OCI-LY1 (cell line): ENCODE measurements around the gene CMTM2.

ENCODE experiments used
- H2AFZ ChIP-seq: fragments of 200-600 bp; sonication (generic), shearing (Covaris generic); 2 replicates; pipeline ENCODE4 v1.6.0; 2014; ENCODE audit warnings: antibody characterized with exemption, mild to moderate bottlenecking, low read length
- H3F3A ChIP-seq: fragments of 200-600 bp; sonication (generic), shearing (Covaris generic); 2 replicates; pipeline ENCODE4 v1.6.0; 2014; ENCODE audit warnings: mild to moderate bottlenecking, antibody characterized with exemption, low read length, moderate library complexity; ENCODE audit not compliant: insufficient read depth
- H3K27ac ChIP-seq: fragments of 200-600 bp; sonication (generic); 2 replicates; pipeline ENCODE4 v1.5.1; 2014; ENCODE audit warnings: low read length, mixed run types, mild to moderate bottlenecking, low read depth; ENCODE audit not compliant: poor library complexity, severe bottlenecking
- H3K27me3 ChIP-seq: fragments of 200-600 bp; sonication (generic); 2 replicates; pipeline ENCODE4 v1.6.0; 2014; ENCODE audit warnings: antibody characterized with exemption, mild to moderate bottlenecking, low read length, moderate library complexity; ENCODE audit not compliant: insufficient read depth
- H3K36me3 ChIP-seq: fragments of 200-600 bp; sonication (generic); 2 replicates; pipeline ENCODE4 v1.6.1; 2014; ENCODE audit warnings: mild to moderate bottlenecking, antibody characterized with exemption, low read length, moderate library complexity, mixed read lengths; ENCODE audit not compliant: insufficient read depth
- H3K4me1 ChIP-seq: fragments of 200-600 bp; sonication (generic); 2 replicates; pipeline ENCODE4 v1.5.1; 2014; ENCODE audit warnings: mild to moderate bottlenecking, low read length, moderate library complexity; ENCODE audit not compliant: insufficient read depth, severe bottlenecking
- H3K4me2 ChIP-seq: fragments of 200-600 bp; sonication (generic), shearing (Covaris generic); 2 replicates; pipeline ENCODE4 v1.6.1; 2014; ENCODE audit warnings: low read length
- H3K4me3 ChIP-seq: fragments of 200-600 bp; sonication (generic); 2 replicates; pipeline ENCODE4 v1.5.1; 2014; ENCODE audit warnings: low read length, low read depth, mild to moderate bottlenecking, mixed read lengths; ENCODE audit not compliant: poor library complexity, severe bottlenecking
- H3K79me2 ChIP-seq: fragments of 200-600 bp; shearing (Covaris generic); 2 replicates; pipeline ENCODE4 v1.6.1; 2016; ENCODE audit warnings: mixed run types, low read length, mixed read lengths; ENCODE audit not compliant: insufficient read depth
- H3K9ac ChIP-seq: fragments of 200-600 bp; sonication (generic), shearing (Covaris generic); 2 replicates; pipeline ENCODE4 v1.6.1; 2014; ENCODE audit warnings: mild to moderate bottlenecking, low read length, mixed read lengths
- H3K9me2 ChIP-seq: fragments of 200-600 bp; sonication (generic), shearing (Covaris generic); 2 replicates; pipeline ENCODE4 v1.6.1; 2014; ENCODE audit warnings: low read depth, mild to moderate bottlenecking, low read length, mixed read lengths
- H3K9me3 ChIP-seq: fragments of 200-600 bp; shearing (Covaris generic); 2 replicates; pipeline ENCODE4 v1.6.1; 2014; ENCODE audit warnings: low read length, mixed read lengths
- H4K20me1 ChIP-seq: fragments of 200-600 bp; sonication (generic), shearing (Covaris generic); 2 replicates; pipeline ENCODE4 v1.6.0; 2016; ENCODE audit warnings: mild to moderate bottlenecking, low read length; ENCODE audit not compliant: insufficient read depth
- EZH2 ChIP-seq: fragments of 200-600 bp; sonication (generic), shearing (Covaris generic); IDR thresholded peaks from 2 replicates; pipeline ENCODE4 v1.8.0; 2017; ENCODE audit warnings: borderline replicate concordance, mixed run types, mild to moderate bottlenecking, antibody characterized with exemption, low read length, moderate library complexity, mixed read lengths
- TF ChIP-seq, protein P1 (sequence below): fragments of 200-600 bp; sonication (generic), shearing (Covaris generic); IDR thresholded peaks from 2 replicates; pipeline ENCODE4 v1.5.1; 2017; ENCODE audit warnings: mild to moderate bottlenecking, antibody characterized with exemption, low read length, moderate library complexity, mixed read lengths

The CMTM2 gene

DNA sequence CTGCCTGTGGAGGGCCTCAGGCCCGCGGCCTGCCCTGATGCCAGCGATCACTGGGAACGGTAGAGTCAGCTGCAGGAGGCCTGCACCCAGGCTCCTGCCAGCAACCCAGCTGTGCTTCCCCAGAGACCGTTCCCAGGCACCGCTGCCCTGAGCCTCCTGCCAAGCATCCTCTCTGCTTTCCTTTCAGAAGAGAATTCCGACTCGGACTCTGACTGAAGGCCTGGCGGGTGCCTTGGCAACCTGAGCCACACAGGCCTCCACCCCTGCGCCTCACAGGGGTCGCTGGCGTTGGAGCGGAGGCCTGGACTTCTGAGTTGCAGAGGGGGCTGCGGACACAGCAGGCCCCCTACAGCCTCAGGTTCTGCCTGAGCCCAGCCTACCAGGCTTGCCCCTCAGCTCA is 33.2 kb downstream of the CMTM2 start:
- no peak overlapping the region for H3K4me3 ChIP-seq
- H3K27me3 ChIP-seq = no peaks in the 10 kb centered on the region
- H3K79me2 ChIP-seq = no peaks in the 10 kb centered on the region
- peaks cover 5% of the 10 kb centered on the region for H3K4me1 ChIP-seq
- no peak overlapping the region for H3K27ac ChIP-seq
- no peaks in the 10 kb centered on the region for H3F3A ChIP-seq
- no peak for TF ChIP-seq EZH2
- TF ChIP-seq, protein P1, sequence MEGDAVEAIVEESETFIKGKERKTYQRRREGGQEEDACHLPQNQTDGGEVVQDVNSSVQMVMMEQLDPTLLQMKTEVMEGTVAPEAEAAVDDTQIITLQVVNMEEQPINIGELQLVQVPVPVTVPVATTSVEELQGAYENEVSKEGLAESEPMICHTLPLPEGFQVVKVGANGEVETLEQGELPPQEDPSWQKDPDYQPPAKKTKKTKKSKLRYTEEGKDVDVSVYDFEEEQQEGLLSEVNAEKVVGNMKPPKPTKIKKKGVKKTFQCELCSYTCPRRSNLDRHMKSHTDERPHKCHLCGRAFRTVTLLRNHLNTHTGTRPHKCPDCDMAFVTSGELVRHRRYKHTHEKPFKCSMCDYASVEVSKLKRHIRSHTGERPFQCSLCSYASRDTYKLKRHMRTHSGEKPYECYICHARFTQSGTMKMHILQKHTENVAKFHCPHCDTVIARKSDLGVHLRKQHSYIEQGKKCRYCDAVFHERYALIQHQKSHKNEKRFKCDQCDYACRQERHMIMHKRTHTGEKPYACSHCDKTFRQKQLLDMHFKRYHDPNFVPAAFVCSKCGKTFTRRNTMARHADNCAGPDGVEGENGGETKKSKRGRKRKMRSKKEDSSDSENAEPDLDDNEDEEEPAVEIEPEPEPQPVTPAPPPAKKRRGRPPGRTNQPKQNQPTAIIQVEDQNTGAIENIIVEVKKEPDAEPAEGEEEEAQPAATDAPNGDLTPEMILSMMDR = no peak
- H2AFZ ChIP-seq = no peak overlapping the region
- no peak overlapping the region for H3K4me2 ChIP-seq
- no peaks in the 10 kb centered on the region for H4K20me1 ChIP-seq
- no peaks in the 10 kb centered on the region for H3K9me3 ChIP-seq
- H3K36me3 ChIP-seq = peaks cover 25% of the 10 kb centered on the region
- no peak overlapping the region for H3K9ac ChIP-seq
- no peaks in the 10 kb centered on the region for H3K9me2 ChIP-seq

DNA sequence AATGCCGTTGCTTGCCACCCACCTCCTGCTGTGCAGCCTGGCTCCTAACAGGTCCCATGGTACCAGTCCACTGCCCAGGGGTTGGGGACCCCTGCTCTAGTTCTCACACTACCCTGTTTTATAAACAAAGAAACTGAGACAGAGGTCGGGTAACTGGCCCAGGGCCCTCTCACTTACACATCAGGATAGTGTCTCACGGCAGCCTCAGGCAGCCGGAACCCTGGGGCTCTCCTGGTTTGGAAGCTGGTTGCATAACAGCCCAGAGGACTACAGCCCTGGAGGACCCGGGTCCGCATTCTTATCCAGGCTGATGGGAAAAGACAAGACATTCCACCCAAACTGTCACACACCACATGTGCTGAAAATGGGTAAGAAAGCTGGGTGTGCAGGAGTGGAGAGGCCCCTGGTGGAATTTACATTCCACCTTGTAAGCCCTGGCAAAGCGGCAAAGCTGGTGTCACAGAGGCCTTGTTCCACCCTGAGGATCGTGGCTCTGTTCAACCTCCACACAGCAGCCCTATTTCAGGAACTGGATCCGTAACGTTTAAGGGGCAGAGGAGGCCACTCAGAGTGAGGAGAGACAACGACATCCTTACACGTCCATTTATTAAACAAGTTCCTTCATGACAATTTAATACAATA is 35.0 kb downstream of the CMTM2 start:
- Histone ChIP-seq H3K4me3 (no peak overlapping the region), H3K27me3 (no peaks in the 10 kb centered on the region), H3K9me2 (no peaks in the 10 kb centered on the region), H3K79me2 (no peaks in the 10 kb centered on the region), H3K4me2 (no peak overlapping the region), H3F3A (no peaks in the 10 kb centered on the region), H2AFZ (no peak overlapping the region), H3K27ac (no peak overlapping the region), H3K9ac (no peak overlapping the region), H4K20me1 (no peaks in the 10 kb centered on the region), H3K36me3 (peaks cover 25% of the 10 kb centered on the region), H3K4me1 (no peaks in the 10 kb centered on the region), H3K9me3 (no peaks in the 10 kb centered on the region)
- TF ChIP-seq EZH2 = no peak
- TF ChIP-seq, protein P1 = no peak

DNA sequence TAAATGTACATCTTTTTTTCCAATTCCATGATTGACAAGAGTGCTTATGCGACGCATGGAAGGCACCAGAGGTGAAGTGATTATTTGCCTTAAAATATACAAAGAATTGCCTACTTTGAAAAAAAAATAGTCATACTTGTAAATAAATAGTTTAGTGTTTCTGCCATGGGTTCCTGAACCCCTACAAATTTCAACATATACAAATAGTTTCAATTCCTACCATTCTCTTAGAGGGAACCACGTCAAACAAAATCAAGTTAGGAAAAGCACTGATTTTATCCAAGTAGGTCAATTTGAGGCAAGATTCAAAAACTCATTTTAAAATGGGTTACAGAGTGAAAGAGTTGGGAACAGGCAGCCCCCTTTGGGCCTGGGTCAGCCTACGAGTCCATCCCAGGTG is 36.9 kb downstream of the CMTM2 start:
- H3K4me3 ChIP-seq = no peak overlapping the region
- H3K9ac ChIP-seq = no peak overlapping the region
- H3K27me3 ChIP-seq = no peaks in the 10 kb centered on the region
- H3K36me3 ChIP-seq = peaks cover 16% of the 10 kb centered on the region
- H3K79me2 ChIP-seq = no peaks in the 10 kb centered on the region
- no peaks in the 10 kb centered on the region for H3K4me1 ChIP-seq
- H3F3A ChIP-seq = no peaks in the 10 kb centered on the region
- H4K20me1 ChIP-seq = no peaks in the 10 kb centered on the region
- H3K9me3 ChIP-seq = no peaks in the 10 kb centered on the region
- no peak overlapping the region for H3K27ac ChIP-seq
- H3K4me2 ChIP-seq = no peak overlapping the region
- no peak overlapping the region for H2AFZ ChIP-seq
- H3K9me2 ChIP-seq = no peaks in the 10 kb centered on the region
- TF ChIP-seq, protein P1 = no peak
- TF ChIP-seq EZH2 = no peak
